Fibroblast of skin of scalp (primary cell): ENCODE data around the gene DAPK1.
"Not testable (repeated sequence)": the region's sequence is repeated elsewhere in the genome, so short reads cannot be mapped to it uniquely, and the experiment has no call there.

ENCODE experiments used
- DNase-seq: peaks from one replicate; pipeline ENCODE4 v3.0.0-alpha.2; 2013

The DAPK1 gene

GRCh38 chr9:87498046-87498810 lies 561 bp downstream of the DAPK1 start:
- DNase-seq = peak; percentile 50

- no peak for DNase-seq
These were observed 1.2 kb downstream of the DAPK1 start for GRCh38 chr9:87498811-87499360.

GRCh38 chr9:87499424-87500017 lies 1.9 kb downstream of the DAPK1 start:
- no peak for DNase-seq

GRCh38 chr9:87500491-87501270 lies 3.0 kb downstream of the DAPK1 start:
- no peak for DNase-seq

GRCh38 chr9:87501271-87501656 lies 3.6 kb downstream of the DAPK1 start:
- not testable (repeated sequence) for DNase-seq

GRCh38 chr9:87501806-87502205 lies 4.1 kb downstream of the DAPK1 start:
- DNase-seq = no peak

GRCh38 chr9:87502391-87503221 lies 4.9 kb downstream of the DAPK1 start:
- DNase-seq = no peak

- no peak for DNase-seq
These were observed 5.8 kb downstream of the DAPK1 start for GRCh38 chr9:87503430-87503829.

- DNase-seq = no peak
These were observed 6.3 kb downstream of the DAPK1 start for GRCh38 chr9:87503927-87504326.

GRCh38 chr9:87504938-87505337 lies 7.3 kb downstream of the DAPK1 start:
- DNase-seq = no peak

GRCh38 chr9:87505869-87506678 lies 8.4 kb downstream of the DAPK1 start:
- no peak for DNase-seq

- DNase-seq = no peak
These were observed 9.9 kb downstream of the DAPK1 start for GRCh38 chr9:87507576-87507975.

GRCh38 chr9:87510252-87510683 lies 12.6 kb downstream of the DAPK1 start:
- DNase-seq = no peak

GRCh38 chr9:87512311-87512710 lies 14.6 kb downstream of the DAPK1 start:
- DNase-seq = no peak

- DNase-seq = no peak
These were observed 15.5 kb downstream of the DAPK1 start for GRCh38 chr9:87513161-87513560.

GRCh38 chr9:87513880-87514535 lies 16.3 kb downstream of the DAPK1 start:
- DNase-seq = no peak

GRCh38 chr9:87515006-87515405 lies 17.3 kb downstream of the DAPK1 start:
- no peak for DNase-seq

GRCh38 chr9:87515588-87516221 lies 18.0 kb downstream of the DAPK1 start:
- no peak for DNase-seq

- peak; percentile 43 for DNase-seq
These were observed 18.7 kb downstream of the DAPK1 start for GRCh38 chr9:87516222-87516925.

GRCh38 chr9:87516926-87517290 lies 19.2 kb downstream of the DAPK1 start:
- no peak for DNase-seq
